ENCODE measurements around the gene GKN1. TPM values are rescaled to one million over a fixed set of nuclear protein-coding genes. Genes with fewer than 3 reads are reported as not detected.

Gene GKN1
- total and polyA plus RNA-seq, 2 of the 8 experiments (the other 6 are each of a cell fraction or from before 2014, with no cell fraction given), result not detected

DNA sequence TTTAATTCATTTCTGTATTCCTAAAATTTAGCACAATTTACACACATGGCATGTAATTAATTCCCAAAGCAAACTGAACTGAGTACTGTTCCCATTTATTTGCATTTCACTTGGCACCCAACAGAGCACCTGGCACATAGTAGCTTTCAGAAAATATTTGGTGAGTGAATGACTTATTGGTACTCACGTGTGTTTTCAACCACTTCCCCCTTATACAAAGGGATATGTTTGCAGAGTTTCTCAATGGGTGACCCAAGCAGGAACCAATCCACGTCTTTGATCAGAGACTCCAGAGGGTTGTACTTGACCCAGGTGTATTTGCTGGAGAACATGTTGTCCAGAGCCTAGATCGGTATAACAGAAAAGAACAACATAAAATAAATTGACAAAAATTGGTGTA lies 28.3 kb upstream of the GKN1 start:
- Histone ChIP-seq H2BK20ac (ENCODE audit: low read length) (no peak overlapping the region), H3K4me1 (replicated peaks in 1 of 4; ENCODE audit: control insufficient read depth in 3 of 4, insufficient read depth in 4 of 4, low read length in 3 of 4) (peaks cover 0 to 6% (median 5%) of the 10 kb centered on the region in 4 experiments; a peak in 3 of 7 replicates), H2BK120ac (replicated peaks; ENCODE audit: low read depth, low read length) (no peak overlapping the region), H2AK5ac (ENCODE audit: low read depth, low read length) (no peak overlapping the region), H2BK15ac (ENCODE audit: low read length) (no peak overlapping the region), H3K4me2 (ENCODE audit: insufficient read depth in 1 of 2, low read depth in 2 of 2, low read length in 2 of 2) (no peak overlapping the region), H3K9me3 (ENCODE audit: insufficient read depth in 2 of 2, low read depth in 1 of 2, low read length in 1 of 2) (no peaks in the 10 kb centered on the region), H3K14ac (ENCODE audit: insufficient read length) (no peak overlapping the region), H3K27ac (ENCODE audit: low read depth, low read length) (no peak overlapping the region), H3K23ac (ENCODE audit: insufficient read length) (no peak overlapping the region), H4K8ac (ENCODE audit: extremely low read depth, insufficient read depth, low read length) (no peak overlapping the region), H3K56ac (replicated peaks; ENCODE audit: insufficient read length, low read depth, low read length) (no peak overlapping the region), H3K4me3 (ENCODE audit: extremely low read depth in 1 of 4, insufficient read depth in 2 of 4, low read depth in 3 of 4, low read length in 4 of 4) (no peak overlapping the region), H3K79me1 (ENCODE audit: low read depth, low read length) (no peaks in the 10 kb centered on the region), H3K36me3 (ENCODE audit: control insufficient read depth in 2 of 4, insufficient read depth in 4 of 4, low read length in 3 of 4) (no peaks in the 10 kb centered on the region), H4K20me1 (replicated peaks in 1 of 2; ENCODE audit: control insufficient read depth in 1 of 2, insufficient read depth in 2 of 2, low read length in 2 of 2) (no peaks in the 10 kb centered on the region), H3K18ac (ENCODE audit: extremely low read depth, low read length) (no peak overlapping the region), H3K27me3 (replicated peaks in 1 of 4; ENCODE audit: control insufficient read depth in 3 of 4, extremely low read depth in 1 of 4, insufficient read depth in 3 of 4, low read length in 3 of 4) (no peaks in the 10 kb centered on the region), H3K9ac (replicated peaks in 1 of 4; ENCODE audit: extremely low read depth in 1 of 4, low read depth in 3 of 4, low read length in 3 of 4) (no peak overlapping the region), H2AFZ (ENCODE audit: low read length) (no peak overlapping the region), H2BK12ac (ENCODE audit: low read depth, low read length) (no peak overlapping the region), H3K23me2 (ENCODE audit: low read depth, low read length) (peaks cover 4% of the 10 kb centered on the region; the same call in 1 of the 2 replicates), H4K5ac (ENCODE audit: insufficient read length, low read depth, low read length) (no peak overlapping the region), H2BK5ac (ENCODE audit: low read depth, low read length) (no peak overlapping the region), H4K91ac (replicated peaks; ENCODE audit: insufficient read length, low read length) (no peak overlapping the region), H3K4ac (replicated peaks; ENCODE audit: insufficient read length, low read depth, low read length) (no peak overlapping the region), H3K79me2 (ENCODE audit: control insufficient read depth in 1 of 2, insufficient read depth in 2 of 2, low read length in 2 of 2) (no peaks in the 10 kb centered on the region)
- WGBS, 2 experiments (ENCODE audit: extremely low coverage in 1 of 2, insufficient coverage in 1 of 2, insufficient read length in 1 of 2, insufficient replicate concordance in 2 of 2, low coverage in 1 of 2, low lambda C conversion rate in 2 of 2, missing lambda C conversion rate in 1 of 2), result 83% methylated on average over 3 of the region's 3 CpGs; no CpG with 5 or more reads in 1 of the 2 experiments
- POLR2A ChIA-PET (ENCODE audit: partially characterized antibody), result no interaction called here
- no peak for FAIRE-seq
- no peak for DNase-seq (ENCODE audit: low read depth in 1 of 2, low spot score in 2 of 2)
- CTCF ChIA-PET (ENCODE audit: partially characterized antibody), result no interaction called here
- no peak for TF ChIP-seq JUND (IDR thresholded peaks at IDR 0.05; ENCODE audit: low read length)
- no peak for TF ChIP-seq SIX5 (IDR thresholded peaks at IDR 0.05; ENCODE audit: low read depth, low read length)
- no peak for TF ChIP-seq JUN (IDR thresholded peaks at IDR 0.05; ENCODE audit: low read depth, low read length)
- TF ChIP-seq RXRA (IDR thresholded peaks at IDR 0.05; ENCODE audit: insufficient read depth, low read depth, low read length), result no peak
- TF ChIP-seq RNF2 (IDR thresholded peaks at IDR 0.05; ENCODE audit: borderline replicate concordance, low read depth, low read length, missing control alignments, poor library complexity, severe bottlenecking), result no peak
- no peak for TF ChIP-seq CEBPB (IDR thresholded peaks at IDR 0.05; ENCODE audit: low read depth, low read length)
